GM19455 (cell line): ENCODE data around the gene OR7G3.

Source experiments
- ATAC-seq: cut with Tn5 transposase; IDR thresholded peaks from one replicate; pipeline ENCODE4 v1.9.1; 2021; ENCODE audit not compliant: unreplicated experiment

Gene OR7G3

GRCh38 chr19:9109959-9110358 lies 16.8 kb downstream of the OR7G3 start:
- no peak for ATAC-seq

GRCh38 chr19:9107375-9107774 lies 19.4 kb downstream of the OR7G3 start, which contains the start of gene OR7G2:
OR7G2 (minus strand) TSS chr19:9107475; CDS start chr19:9103243, 4,232 bp downstream.
- ATAC-seq: no peak

- ATAC-seq: no peak
Observed at GRCh38 chr19:9086761-9087160, 40.0 kb downstream of the OR7G3 start, which contains the start of gene OR1M1. OR1M1 (plus strand) TSS chr19:9087061; CDS start chr19:9093245, 6,184 bp downstream.

GRCh38 chr19:9078651-9079050 lies 48.1 kb downstream of the OR7G3 start:
- no peak for ATAC-seq

- no peak for ATAC-seq
Observed at GRCh38 chr19:9076901-9077300, 49.8 kb downstream of the OR7G3 start.
